HCT116 (cell line): Measurements from ENCODE around the gene FEZF2. TPM values are rescaled to one million over a fixed set of nuclear protein-coding genes. Genes with fewer than 3 reads are reported as not detected.

ENCODE experiments used
- ATAC-seq: fragments of 200-7000 bp; cut with Tn5 transposase; 2 replicates; pipeline ENCODE4 v1.9.1; 2020; ENCODE audit warnings: mild to moderate bottlenecking, moderate library complexity
- BruUV-seq: library from RNA; stranded (reverse); fragments of 400-500 nt; replicated peaks from 2 replicates; lab custom pipeline; 2021; lab: Mats Ljungman, UMichigan
- CTCF ChIA-PET: fragments of 300-600 bp; sonication (Branson Sonifier 250); formaldehyde crosslinking; loops from one replicate; lab custom pipeline; 2021; ENCODE audit warnings: antibody characterized with exemption; lab: Charles Lee
- POLR2A ChIA-PET: fragments of 300-600, 350-600 bp; sonication (Branson Sonifier 250); formaldehyde crosslinking; loops from one replicate; lab custom pipeline; 2021; ENCODE audit warnings: antibody characterized with exemption; lab: Charles Lee
- RAD21 ChIA-PET, 2 experiments: fragments of 300-600 bp; sonication (Branson Sonifier 250); formaldehyde crosslinking; loops; one replicate each; lab custom pipeline; 2023; ENCODE audit warnings: low total read pairs in 2 of 2; ENCODE audit not compliant: uncharacterized antibody in 2 of 2, unreplicated experiment in 2 of 2, low non-redundant PET in 1 of 2; lab: Charles Lee
- DNase-seq: peaks from one replicate; pipeline ENCODE4 v3.0.0-alpha.2; 2010; ENCODE audit warnings: low read depth, low spot score
- H2AFZ ChIP-seq: fragments of 200-600 bp; shearing (Covaris generic), sonication (generic); 2 replicates; pipeline ENCODE4 v1.6.1; 2017; ENCODE audit warnings: low read depth, mixed run types, mixed read lengths, antibody characterized with exemption, low read length; ENCODE audit not compliant: poor library complexity, severe bottlenecking
- H3K27ac ChIP-seq: 2 replicates; pipeline ENCODE4 v1.5.1; 2012; ENCODE audit warnings: low read depth, low read length
- H3K27me3 ChIP-seq: fragments of 200-600 bp; sonication (generic); 2 replicates; pipeline ENCODE4 v1.6.1; 2016; ENCODE audit warnings: mixed run types, low read length, mixed read lengths; ENCODE audit not compliant: insufficient read depth
- H3K36me3 ChIP-seq, 2 experiments: fragments of 200-500 bp in 1 of 2; fragments of 200-600 bp in 1 of 2; sonication (Bioruptor generic) in 1 of 2; sonication (generic) in 1 of 2; 2 replicates each; pipeline versions ENCODE4 v1.5.1 to v1.6.1; 2014 to 2016; ENCODE audit warnings: low read length in 2 of 2, inconsistent platforms in 1 of 2, mixed read lengths in 1 of 2, mixed run types in 1 of 2; ENCODE audit not compliant: insufficient read depth in 2 of 2, control insufficient read depth in 1 of 2
- H3K4me1 ChIP-seq, 2 experiments: fragments of 200-600 bp in 1 of 2; sonication (generic) in 1 of 2; 2 replicates each; pipeline versions ENCODE4 v1.5.1 to v1.6.1; 2012 to 2017; ENCODE audit warnings: low read length in 2 of 2, inconsistent platforms in 1 of 2, mild to moderate bottlenecking in 1 of 2, mixed read lengths in 1 of 2, mixed run types in 1 of 2, moderate library complexity in 1 of 2; ENCODE audit not compliant: insufficient read depth in 2 of 2, control insufficient read depth in 1 of 2
- H3K4me2 ChIP-seq: fragments of 200-600 bp; sonication (generic); 2 replicates; pipeline ENCODE4 v1.6.1; 2017; ENCODE audit warnings: mixed run types, low read length, mixed read lengths
- H3K4me3 ChIP-seq, 2 experiments: fragments of 200-600 bp in 1 of 2; sonication (generic) in 1 of 2; replicated peaks in 1 of 2; 2 replicates each; pipeline ENCODE4 v1.5.1; 2011 to 2016; ENCODE audit warnings: low read length in 2 of 2, control low read depth in 1 of 2, low read depth in 1 of 2, mild to moderate bottlenecking in 1 of 2, mixed read lengths in 1 of 2, mixed run types in 1 of 2
- H3K79me2 ChIP-seq: fragments of 200-600 bp; sonication (generic); 2 replicates; pipeline ENCODE4 v1.6.1; 2017; ENCODE audit warnings: mild to moderate bottlenecking, mixed run types, low read length, moderate library complexity, mixed read lengths; ENCODE audit not compliant: insufficient read depth
- H3K9ac ChIP-seq: fragments of 200-600 bp; sonication (generic); 2 replicates; pipeline ENCODE4 v1.6.1; 2016; ENCODE audit warnings: low read length, mixed read lengths
- H3K9me2 ChIP-seq: fragments of 200-600 bp; sonication (generic), shearing (Covaris generic); 2 replicates; pipeline ENCODE4 v1.6.1; 2017; ENCODE audit warnings: mixed run types, mild to moderate bottlenecking, moderate library complexity; ENCODE audit not compliant: insufficient read depth
- H3K9me3 ChIP-seq, 2 experiments: fragments of 200-500 bp in 1 of 2; fragments of 200-600 bp in 1 of 2; sonication (Bioruptor generic) in 1 of 2; sonication (generic) in 1 of 2; 2 replicates each; pipeline ENCODE4 v1.6.1; 2014 to 2017; ENCODE audit warnings: low read length in 2 of 2, mixed read lengths in 2 of 2, inconsistent platforms in 1 of 2, low read depth in 1 of 2, mild to moderate bottlenecking in 1 of 2, mixed run types in 1 of 2, moderate library complexity in 1 of 2; ENCODE audit not compliant: control insufficient read depth in 1 of 2, insufficient read depth in 1 of 2
- H4K20me1 ChIP-seq: fragments of 200-600 bp; sonication (generic), shearing (Covaris generic); 2 replicates; pipeline ENCODE4 v1.6.1; 2017; ENCODE audit warnings: mixed run types, mild to moderate bottlenecking, moderate library complexity; ENCODE audit not compliant: insufficient read depth
- CBX3 ChIP-seq: IDR thresholded peaks from 2 replicates; pipeline ENCODE4 v1.6.1; 2012; ENCODE audit warnings: low read depth
- CEBPB ChIP-seq: IDR thresholded peaks from 2 replicates; pipeline ENCODE4 v1.6.1; 2012; ENCODE audit warnings: low read depth
- EGR1 ChIP-seq: IDR thresholded peaks from 2 replicates; pipeline ENCODE4 v1.6.1; 2012; ENCODE audit warnings: low read depth
- ELF1 ChIP-seq: IDR thresholded peaks from 2 replicates; pipeline ENCODE4 v1.6.1; 2012; ENCODE audit warnings: low read depth, borderline replicate concordance
- EZH2phosphoT487 ChIP-seq: fragments of 200-600 bp; IDR thresholded peaks from 2 replicates; pipeline ENCODE4 v1.6.1; 2018; ENCODE audit warnings: antibody characterized with exemption, borderline replicate concordance
- SP1 ChIP-seq: IDR thresholded peaks from 2 replicates; pipeline ENCODE4 v1.6.1; 2012; ENCODE audit warnings: low read depth
- ZNF274 ChIP-seq: fragments of 200-500 bp; sonication (Bioruptor generic); IDR thresholded peaks from 2 replicates; pipeline ENCODE4 v1.6.1; 2014; ENCODE audit warnings: mild to moderate bottlenecking, low read depth, low read length, inconsistent platforms
- intact Hi-C: fragments of 100-400 bp; cut with micrococcal nuclease; formaldehyde crosslinking; loops from 2 replicates; pipeline ENCODE4 v1.10.0; 2022
- total RNA-seq: library from RNA; stranded (reverse); gene quantifications from one replicate; pipeline ENCODE4 v1.2.1, GENCODE V29; 2021; ENCODE audit not compliant: unreplicated experiment
- TF ChIP-seq, protein P1 (sequence below): IDR thresholded peaks from 2 replicates; pipeline ENCODE4 v1.6.1; 2012

The FEZF2 gene
- total RNA-seq, 1 experiment from 2014 or later = not detected

GRCh38 chr3:62370112-62370857, 3.1 kb downstream of the FEZF2 start:
- H3K9ac ChIP-seq = no peak overlapping the region
- ChIA-PET CTCF (no interaction called here), RAD21 (no interaction called here), POLR2A (no interaction called here)
- no TSS peak for BruUV-seq
- DNase-seq (no peak), ATAC-seq (no peak)
- H3K79me2 ChIP-seq = no peaks in the 10 kb centered on the region
- no peak overlapping the region for H3K27ac ChIP-seq
- intact Hi-C loops = no loop called here
- H3K4me3 ChIP-seq = no peak overlapping the region
- H3K9me3 ChIP-seq = no peaks in the 10 kb centered on the region
- no peak overlapping the region for H2AFZ ChIP-seq
- no peak overlapping the region for H3K4me2 ChIP-seq
- H3K9me2 ChIP-seq = no peaks in the 10 kb centered on the region
- TF ChIP-seq EZH2phosphoT487 (no peak), CBX3 (no peak), EGR1 (no peak), ELF1 (no peak), CEBPB (no peak)
- TF ChIP-seq, protein P1, sequence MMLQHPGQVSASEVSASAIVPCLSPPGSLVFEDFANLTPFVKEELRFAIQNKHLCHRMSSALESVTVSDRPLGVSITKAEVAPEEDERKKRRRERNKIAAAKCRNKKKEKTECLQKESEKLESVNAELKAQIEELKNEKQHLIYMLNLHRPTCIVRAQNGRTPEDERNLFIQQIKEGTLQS = no peak
- no peaks in the 10 kb centered on the region for H3K36me3 ChIP-seq
- no peaks in the 10 kb centered on the region for H4K20me1 ChIP-seq
- no peaks in the 10 kb centered on the region for H3K4me1 ChIP-seq
- H3K27me3 ChIP-seq = peaks cover 18% of the 10 kb centered on the region

DNA sequence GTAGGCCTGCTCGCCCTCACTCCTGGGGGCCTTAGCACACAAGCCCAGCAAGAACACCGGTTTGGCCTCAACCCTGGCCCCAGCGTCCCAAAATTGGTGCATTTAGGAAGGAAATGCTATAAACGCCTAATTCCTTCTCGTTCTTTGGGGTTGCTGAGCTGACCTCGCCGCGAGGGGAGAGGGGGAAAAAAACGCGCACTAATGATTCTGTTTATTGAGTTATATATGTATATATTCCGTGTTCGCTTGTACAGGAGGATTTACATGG, 3.9 kb downstream of the FEZF2 start:
- Histone ChIP-seq H3K27me3 (peaks cover 10% of the 10 kb centered on the region), H3K79me2 (no peaks in the 10 kb centered on the region), H3K4me3 (no peak overlapping the region), H2AFZ (no peak overlapping the region), H3K36me3 (no peaks in the 10 kb centered on the region), H3K9ac (no peak overlapping the region), H3K4me2 (no peak overlapping the region), H3K9me3 (no peaks in the 10 kb centered on the region), H3K27ac (no peak overlapping the region), H3K9me2 (no peaks in the 10 kb centered on the region), H3K4me1 (no peaks in the 10 kb centered on the region), H4K20me1 (no peaks in the 10 kb centered on the region)
- TF ChIP-seq ZNF274 (no peak), SP1 (no peak), ELF1 (no peak), CBX3 (no peak)
- ATAC-seq (no peak), DNase-seq (no peak)
- ChIA-PET RAD21 (no interaction called here), POLR2A (no interaction called here), CTCF (no interaction called here)
- intact Hi-C loops = no loop called here
- no TSS peak for BruUV-seq
